ENCODE data around the gene AMIGO2.
A peak's percentile ranks its signal among the peaks of the same experiment; 100 is the strongest.
"Not testable (repeated sequence)": the region's sequence is repeated elsewhere in the genome, so short reads cannot be mapped to it uniquely, and the experiment has no call there.

Gene AMIGO2

DNA sequence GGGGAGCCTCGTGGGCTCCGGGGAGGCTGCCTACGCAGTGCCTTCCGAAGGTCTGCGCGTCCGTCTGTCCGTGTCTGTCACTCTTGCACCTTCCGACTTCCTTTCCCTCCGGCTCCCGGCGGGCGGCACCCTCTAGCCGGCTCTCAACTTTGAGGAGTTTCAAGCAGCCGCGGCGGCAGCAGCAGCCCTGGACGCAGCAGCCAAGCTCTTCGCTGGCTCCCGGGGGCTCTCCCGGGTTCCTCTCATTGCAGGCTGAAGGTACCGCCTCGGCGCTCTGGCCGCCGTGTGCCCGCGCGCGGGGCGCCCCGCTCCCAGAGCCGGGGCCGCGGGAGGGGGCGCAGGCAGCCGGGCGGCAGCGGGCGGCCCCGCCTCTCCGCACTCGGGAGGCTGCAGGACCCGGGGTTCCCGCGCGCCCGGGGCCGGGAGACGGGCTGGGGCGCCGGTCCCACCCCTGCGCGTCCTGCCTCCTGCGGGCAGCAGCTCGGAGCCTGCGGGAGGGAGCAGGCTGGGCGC is at the start of gene AMIGO2, which contains the start of gene PCED1B:
TSS of gene AMIGO2 (minus strand) at position 492 of the 513 bp plus-strand sequence. CDS start 957 bp downstream, outside the sequence.
TSS of gene PCED1B (plus strand) at position 154 of the 513 bp plus-strand sequence. CDS start 155,443 bp downstream, outside the sequence.
- DNase-seq (ENCODE audit: low read depth) = peak; percentile 23

- DNase-seq (ENCODE audit: low read depth) = no peak
Measured at GRCh38 chr12:47126246-47126645, 46.5 kb upstream of the AMIGO2 start.

GRCh38 chr12:47124451-47124850 is 44.7 kb upstream of the AMIGO2 start:
- no peak for DNase-seq (ENCODE audit: low read depth)

DNA sequence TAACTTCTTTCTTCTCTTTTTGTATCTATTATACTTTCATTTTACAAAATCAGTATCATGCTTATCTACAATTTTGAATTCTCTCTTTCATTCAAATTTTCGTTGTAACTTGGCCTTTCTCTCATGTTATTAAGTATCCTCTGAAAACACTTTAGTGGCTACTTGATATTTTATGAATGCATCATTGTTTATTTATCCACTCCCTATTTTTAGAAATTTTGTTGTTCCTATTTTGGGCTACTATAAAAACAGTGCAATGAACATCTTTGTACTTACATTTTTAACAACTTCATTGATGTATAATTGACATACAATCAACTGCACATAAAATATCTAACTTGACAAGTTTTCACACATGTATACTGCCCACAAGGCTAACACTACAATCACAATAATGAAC is 44.0 kb upstream of the AMIGO2 start:
- no peak for DNase-seq (ENCODE audit: low read depth)

DNA sequence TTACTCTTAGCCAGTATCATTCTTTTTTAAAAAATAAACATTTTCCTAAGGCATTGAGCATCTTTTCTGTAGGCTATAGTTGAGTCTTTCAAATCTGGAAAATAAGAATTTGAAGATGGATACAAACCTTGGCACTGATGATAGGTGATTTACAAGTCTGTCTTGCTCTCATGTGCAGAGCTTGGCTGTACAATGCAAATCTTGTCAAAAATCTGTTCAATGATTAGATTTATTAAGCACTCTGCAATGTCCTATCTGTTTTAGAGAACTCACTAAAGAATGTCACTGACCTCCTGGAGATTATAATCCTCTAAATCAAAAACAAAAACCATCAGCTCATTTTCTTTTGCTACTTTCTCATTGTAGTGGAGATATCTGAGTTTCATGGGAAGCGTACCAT is 42.8 kb upstream of the AMIGO2 start:
- DNase-seq (ENCODE audit: low read depth) = no peak

DNA sequence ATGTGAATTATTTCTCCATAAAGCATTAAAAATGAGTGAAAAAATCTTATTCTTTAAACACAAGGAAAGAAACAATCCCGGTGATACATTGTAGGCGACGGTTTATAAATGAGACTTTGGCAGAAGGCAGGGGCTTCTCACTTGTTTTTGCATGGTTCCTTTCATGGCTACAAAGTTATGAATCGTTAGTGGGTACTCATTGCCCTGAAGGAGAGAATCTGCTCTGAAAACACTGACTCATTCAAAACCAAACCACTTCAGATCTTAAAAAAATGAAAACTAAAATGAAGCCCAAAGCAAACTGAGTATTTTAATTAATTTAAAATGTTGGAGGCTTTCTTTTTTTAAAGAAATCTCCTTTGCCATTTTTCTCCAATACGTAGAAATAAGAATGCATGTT is 41.4 kb upstream of the AMIGO2 start:
- DNase-seq (ENCODE audit: low read depth) = no peak

GRCh38 chr12:47120736-47121135 is 41.0 kb upstream of the AMIGO2 start:
- no peak for DNase-seq (ENCODE audit: low read depth)

- DNase-seq (ENCODE audit: low read depth) = not testable (repeated sequence)
Measured at GRCh38 chr12:47117305-47117704, 37.5 kb upstream of the AMIGO2 start.

DNA sequence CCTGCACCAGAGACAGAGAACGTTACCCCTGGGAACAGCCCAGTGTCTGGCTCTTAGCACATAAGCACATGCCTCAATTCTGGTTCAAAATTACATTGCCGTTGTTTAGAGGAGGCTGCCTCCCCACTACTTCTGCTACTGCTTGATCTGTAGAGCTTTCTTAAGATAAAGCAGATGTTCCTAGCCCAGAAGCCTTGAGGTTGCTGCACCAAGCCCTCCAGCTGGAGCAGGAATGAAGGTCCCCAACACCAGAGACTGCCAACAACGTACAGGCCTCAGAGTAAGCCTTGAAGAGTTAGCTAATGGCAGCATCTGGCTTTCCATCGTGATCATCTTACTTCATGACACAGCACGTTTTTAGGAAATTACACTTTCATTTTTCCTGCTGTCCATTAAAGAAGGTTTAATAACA is 34.7 kb upstream of the AMIGO2 start:
- no peak for DNase-seq (ENCODE audit: low read depth)

DNA sequence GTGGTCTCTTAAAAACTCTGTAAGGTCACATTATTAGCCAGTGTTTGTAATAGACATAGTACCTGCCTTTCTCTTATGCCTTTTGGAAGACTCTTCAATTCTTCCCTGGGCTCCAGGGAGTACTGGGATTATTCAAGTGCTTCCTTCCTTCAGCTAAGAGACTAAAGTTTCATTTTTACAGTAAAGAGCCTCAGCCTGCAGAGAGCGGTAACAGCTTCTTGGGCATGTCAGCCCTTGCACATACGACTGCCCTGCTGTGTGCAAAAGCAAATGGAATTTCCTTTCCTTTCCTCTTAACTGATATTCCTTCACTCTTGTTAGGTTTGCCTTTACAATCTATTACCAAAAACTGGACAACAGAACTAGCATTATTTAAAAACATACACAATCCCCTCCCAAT is 32.9 kb upstream of the AMIGO2 start:
- DNase-seq (ENCODE audit: low read depth) = no peak

GRCh38 chr12:47111854-47112253 is 32.1 kb upstream of the AMIGO2 start:
- no peak for DNase-seq (ENCODE audit: low read depth)

DNA sequence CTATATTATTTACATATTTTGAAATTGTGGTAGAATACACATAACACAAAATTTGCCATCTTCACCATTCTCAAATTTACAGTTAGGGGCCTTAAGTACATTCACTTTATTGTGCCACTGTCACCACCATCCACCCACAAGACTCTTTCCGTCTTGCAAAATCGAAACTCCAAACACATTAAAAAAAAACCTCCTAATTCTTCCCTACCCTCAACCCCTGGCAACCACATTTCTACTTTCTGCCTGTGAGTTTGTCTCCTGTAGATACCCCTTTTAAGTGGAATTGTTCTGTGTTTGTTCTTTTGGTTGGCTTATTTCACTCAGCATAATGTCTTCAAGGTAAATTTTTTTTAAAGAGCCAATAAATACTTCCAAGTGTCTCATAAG is 31.6 kb upstream of the AMIGO2 start:
- DNase-seq (ENCODE audit: low read depth) = no peak

DNA sequence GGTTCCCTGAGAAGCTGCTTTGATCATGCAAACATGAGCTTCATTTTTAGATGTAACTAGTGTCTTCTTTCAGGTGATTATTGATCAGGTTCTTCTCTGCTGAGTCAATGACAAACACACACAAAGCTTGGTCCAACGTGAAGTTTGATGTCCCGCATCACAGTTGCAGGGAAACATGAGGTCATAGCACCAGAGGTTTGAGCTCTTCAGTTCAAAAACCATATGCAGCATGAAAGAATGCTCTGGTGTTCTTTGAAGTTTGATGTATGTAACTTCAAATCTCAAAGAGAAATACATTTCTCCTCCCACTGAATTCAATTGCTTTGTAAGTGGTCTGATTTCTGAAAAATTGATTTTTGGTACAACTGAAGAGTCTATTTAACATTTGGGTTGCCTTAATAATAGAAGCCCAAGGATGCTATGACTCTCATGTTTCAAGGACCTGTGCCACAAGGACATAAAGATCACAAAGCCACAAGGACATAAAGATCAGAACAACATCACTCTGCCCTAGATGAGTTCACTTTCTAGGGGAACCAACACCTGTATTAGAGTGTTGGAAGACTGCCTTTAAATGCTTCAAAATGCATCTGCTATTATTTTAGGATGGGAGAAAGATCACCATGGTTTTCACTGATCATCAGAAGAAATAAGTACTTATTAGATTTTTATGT is 31.1 kb upstream of the AMIGO2 start:
- DNase-seq (ENCODE audit: low read depth) = no peak

- no peak for DNase-seq (ENCODE audit: low read depth)
Measured at GRCh38 chr12:47110011-47110541, 30.3 kb upstream of the AMIGO2 start.

- DNase-seq (ENCODE audit: low read depth) = no peak
Measured at GRCh38 chr12:47107926-47108325, 28.2 kb upstream of the AMIGO2 start.

DNA sequence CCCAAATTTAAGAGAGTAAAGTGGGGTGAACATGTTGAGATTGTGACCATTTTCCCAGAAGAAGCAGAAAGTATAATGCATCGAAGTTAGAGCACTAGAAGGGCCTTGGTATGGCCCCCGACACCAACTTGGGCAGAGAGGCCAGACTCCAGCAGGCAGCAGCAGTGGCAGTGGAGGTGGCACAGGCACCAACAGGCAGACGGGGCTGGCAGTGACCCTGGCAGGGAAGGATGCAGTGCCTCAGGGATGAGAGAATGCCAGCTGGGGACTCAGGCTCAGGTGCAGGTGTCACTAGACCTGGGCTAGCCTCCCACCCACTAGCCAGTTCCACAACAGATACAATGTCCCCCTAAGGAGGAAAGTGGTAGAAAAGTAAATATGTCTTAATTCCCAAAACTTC is 27.7 kb upstream of the AMIGO2 start:
- no peak for DNase-seq (ENCODE audit: low read depth)

DNA sequence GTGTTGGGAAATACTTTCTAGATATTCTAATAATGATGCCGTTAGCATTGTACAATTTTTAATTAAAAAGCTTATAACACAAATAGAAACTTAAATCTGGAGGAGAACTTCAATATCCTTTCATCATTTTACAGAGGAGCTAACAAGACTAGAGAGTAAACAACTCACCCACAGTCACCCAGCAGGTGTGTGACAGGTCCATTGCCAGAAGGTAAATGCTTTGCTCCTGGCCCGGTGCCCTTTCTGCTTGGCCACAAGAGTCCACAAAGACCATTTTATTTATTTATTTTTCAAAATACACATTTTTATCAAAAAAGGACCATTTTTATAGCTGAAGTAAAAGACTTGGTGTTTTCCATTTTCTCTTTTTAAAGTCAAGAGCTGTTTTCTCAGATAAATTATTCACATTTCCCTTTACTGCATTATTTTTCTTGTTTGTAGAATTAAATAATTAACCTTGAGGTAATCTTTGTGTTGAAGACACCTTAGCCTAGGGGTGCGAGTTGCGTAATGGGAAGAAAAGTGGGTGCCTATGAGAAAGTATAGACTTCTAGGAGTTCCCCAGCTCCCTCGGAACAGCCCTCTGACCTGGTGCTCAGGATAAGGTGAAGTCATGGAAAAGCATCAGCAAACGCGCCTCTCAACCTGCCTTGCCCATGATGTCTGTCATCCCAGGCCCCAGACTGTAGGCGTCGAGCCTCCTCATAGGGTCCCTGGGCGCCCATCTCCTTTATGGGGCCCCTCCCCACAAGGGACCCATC is 26.3 kb upstream of the AMIGO2 start:
- DNase-seq (ENCODE audit: low read depth) = no peak

DNA sequence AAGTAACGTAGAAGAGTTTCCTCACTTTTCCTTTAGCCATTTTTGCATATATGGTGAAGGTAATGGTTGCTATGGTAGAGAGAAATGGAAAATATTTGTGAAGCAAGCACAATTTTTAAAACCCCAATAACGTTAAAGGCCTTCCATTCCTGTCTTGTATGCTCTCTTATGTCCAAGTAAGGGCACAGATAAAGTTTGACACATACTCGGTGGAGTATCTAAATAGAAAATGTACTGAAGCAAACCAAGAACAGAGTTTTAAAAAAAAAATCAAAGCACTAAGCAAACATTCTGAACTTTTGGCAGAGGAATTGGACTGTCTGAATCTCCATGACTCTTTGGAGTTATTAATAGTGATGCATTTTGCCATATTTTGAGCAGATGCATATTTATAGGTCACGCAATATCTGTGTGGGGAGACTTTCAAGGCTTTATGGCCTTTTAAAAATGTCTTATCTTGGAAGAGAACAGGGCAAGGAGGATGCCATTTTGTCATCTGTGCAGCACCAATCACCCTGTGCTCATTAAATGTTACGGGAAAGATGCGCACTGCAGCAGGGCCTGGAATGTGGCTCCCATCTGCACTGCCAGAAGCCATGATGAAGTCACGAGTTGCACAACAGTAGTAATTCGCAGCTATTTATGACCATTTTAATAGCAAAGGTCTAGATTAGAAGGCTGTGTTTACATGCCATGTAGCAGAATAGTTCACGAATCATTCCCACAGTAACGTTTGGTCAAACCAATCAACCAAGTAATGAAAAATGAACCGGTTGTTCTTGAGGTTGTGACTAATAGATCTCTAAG is 23.3 kb upstream of the AMIGO2 start:
- DNase-seq (ENCODE audit: low read depth) = no peak

GRCh38 chr12:47102406-47102805 is 22.6 kb upstream of the AMIGO2 start:
- no peak for DNase-seq (ENCODE audit: low read depth)

DNA sequence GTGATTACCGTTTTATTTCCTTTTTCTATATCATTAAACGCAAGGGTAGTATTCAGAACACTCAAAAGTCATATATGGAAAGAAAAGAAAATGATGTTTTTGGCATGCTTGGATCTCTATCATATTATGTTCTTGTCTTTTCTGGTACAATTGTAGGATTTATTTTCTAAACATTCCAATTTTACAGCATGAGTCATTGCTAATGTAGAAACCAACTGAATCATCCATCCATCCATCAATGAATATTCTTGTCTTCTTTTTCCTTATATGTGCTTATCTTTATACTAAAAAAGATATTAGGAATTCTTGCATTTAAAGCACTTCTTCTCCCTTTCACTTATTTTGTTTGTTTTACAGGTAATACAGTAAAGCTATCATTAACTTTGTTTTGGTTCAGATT is 20.4 kb upstream of the AMIGO2 start:
- DNase-seq (ENCODE audit: low read depth) = no peak

- no peak for DNase-seq (ENCODE audit: low read depth)
Measured at GRCh38 chr12:47099610-47100009, 19.9 kb upstream of the AMIGO2 start.

DNA sequence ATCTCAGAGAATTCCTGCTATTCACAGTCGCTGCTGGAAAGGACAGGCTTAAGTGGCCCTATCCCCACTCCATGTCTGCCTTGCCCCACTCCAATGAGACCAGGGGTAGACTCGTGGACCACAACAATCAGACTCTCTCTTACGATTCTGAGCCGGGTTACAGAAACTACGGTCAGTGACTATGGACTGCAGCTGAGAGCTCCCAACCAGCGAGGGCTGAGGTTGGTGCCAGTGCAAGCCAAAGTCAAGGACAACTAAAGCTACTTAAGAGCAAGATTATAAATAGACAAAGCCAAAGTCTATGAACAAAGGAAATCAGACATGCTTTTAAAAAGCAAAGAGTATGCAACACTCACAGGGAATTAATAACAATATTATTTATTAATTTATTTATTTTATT is 18.3 kb upstream of the AMIGO2 start:
- DNase-seq (ENCODE audit: low read depth) = no peak

All from stimulated activated CD8-positive, alpha-beta memory T cell treated with anti-CD3 and anti-CD28 coated beads, Interleukin-7, amount 100 ng/mL, for 24 hours (primary cell).